Brain pericyte (primary cell): Measurements from ENCODE around the gene ANK3.

Experiments used
- DNase-seq: peaks from one replicate; pipeline ENCODE4 v3.0.0-alpha.2; 2012; ENCODE audit warnings: low read depth, low spot score

Gene ANK3

GRCh38 chr10:60099998-60100747, 289.5 kb downstream of the ANK3 start:
- no peak for DNase-seq

DNA sequence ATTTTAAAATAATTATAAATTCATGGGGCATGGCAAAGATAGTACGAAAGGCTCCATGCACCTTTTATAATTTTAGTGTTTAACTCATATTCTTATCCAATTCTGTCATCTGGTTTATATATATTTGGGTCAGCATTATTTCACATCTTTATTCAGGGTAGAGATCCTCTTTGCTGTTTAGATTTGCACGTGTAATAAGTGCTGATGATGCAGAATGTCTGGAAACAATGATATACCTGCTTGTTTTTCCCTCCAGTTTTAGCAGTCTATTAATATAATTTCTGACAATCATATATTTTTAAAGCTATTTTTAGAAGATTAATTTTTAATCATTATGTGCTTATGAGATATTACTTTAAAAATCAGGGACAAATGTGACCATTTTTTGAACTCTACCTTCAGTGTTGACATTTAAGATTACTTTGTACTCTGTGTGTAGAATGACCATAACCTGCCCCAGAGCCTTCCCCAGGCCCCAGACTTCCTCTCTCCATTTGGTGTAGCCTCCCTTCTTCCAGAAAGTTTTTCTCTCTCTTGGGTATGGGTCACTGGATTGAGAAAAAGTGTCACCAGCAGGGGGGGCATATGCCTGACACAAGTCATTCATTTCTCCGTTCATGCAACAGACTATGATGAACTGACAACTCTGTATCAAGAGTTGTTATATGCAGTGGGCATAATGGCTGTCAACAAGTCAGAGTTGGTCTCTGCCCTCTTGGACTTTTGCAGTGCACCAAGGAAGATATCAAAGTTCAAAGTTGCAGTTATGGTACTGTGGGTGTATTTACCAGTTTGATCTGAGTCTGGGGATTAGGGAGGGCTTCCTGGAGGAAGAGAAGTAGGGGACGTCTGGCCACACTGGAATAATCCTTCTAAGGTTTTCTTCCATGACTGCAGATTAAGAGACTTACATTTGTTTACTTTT, 290.7 kb downstream of the ANK3 start:
- DNase-seq: no peak

- no peak for DNase-seq
These were observed 292.7 kb downstream of the ANK3 start for GRCh38 chr10:60096761-60097513.

- no peak for DNase-seq
These were observed 296.4 kb downstream of the ANK3 start for GRCh38 chr10:60093317-60093716.

- DNase-seq: no peak
These were observed 302.8 kb downstream of the ANK3 start for GRCh38 chr10:60086862-60087261.

- no peak for DNase-seq
These were observed 303.3 kb downstream of the ANK3 start for GRCh38 chr10:60086421-60086820.

- DNase-seq: no peak
These were observed 306.8 kb downstream of the ANK3 start for GRCh38 chr10:60082744-60083344.

GRCh38 chr10:60082341-60082740, 307.3 kb downstream of the ANK3 start:
- no peak for DNase-seq

GRCh38 chr10:60073781-60074656, 315.7 kb downstream of the ANK3 start:
- DNase-seq: no peak

DNA sequence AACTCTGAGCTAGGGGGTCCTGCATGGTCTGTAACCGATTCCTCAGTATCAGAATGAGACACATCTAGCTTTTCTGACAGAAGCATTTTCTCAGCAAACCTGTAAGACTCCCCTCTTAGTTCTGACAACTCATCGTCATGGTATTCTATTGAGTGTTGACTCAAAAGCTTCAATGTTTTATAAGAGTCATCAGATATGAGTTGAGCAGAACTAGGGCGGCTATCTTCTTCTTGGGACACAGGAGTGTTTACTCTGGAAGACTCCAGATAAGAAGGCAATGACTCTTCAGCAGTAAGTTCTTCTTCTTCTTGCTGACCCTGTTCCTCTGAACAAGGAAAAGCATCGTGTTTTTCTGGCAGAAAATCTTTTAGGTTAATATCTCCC, 316.3 kb downstream of the ANK3 start:
- no peak for DNase-seq

GRCh38 chr10:60069311-60069710, 320.4 kb downstream of the ANK3 start:
- no peak for DNase-seq

DNA sequence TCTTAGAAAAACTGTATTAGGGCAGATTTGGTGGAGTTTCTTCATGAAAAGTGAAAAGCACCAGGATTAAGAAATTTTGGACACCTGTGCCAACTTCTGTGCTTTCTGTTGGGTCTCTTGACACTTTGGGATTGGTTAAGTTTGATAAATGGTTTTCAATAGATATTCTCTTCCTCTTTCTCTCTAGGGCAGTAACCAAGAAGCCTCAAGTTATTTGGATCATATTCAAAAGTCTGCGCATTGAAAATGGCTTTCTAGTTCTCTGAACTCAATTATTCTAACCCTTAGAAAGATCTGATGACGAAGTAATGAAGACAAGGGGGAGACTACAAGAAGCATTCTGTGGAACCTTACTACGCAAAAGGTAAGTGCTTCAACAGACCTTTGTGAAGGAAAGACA, 339.3 kb downstream of the ANK3 start:
- DNase-seq: no peak

- DNase-seq: no peak
These were observed 341.6 kb downstream of the ANK3 start for GRCh38 chr10:60048091-60048501.

- DNase-seq: no peak
These were observed 344.1 kb downstream of the ANK3 start for GRCh38 chr10:60045571-60045970.

DNA sequence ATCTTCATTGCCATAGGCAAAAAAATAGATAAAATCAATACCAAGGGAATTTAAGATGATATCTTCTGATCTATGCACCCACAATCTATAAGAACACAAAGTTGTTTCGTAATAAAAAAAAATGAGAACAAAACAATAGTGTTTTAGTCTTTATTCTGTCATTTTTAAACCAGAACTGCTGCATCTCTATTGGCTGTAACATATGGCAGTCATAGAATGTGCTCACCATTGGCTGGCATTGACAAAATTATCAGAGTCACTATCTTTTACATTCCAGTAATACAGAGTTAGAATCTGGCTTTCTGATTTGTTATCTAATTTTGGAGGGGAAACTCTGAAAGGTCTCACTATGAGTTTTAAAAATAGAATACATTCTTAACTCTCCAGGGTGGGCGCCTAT, 344.7 kb downstream of the ANK3 start:
- DNase-seq: no peak

- no peak for DNase-seq
These were observed 345.4 kb downstream of the ANK3 start for GRCh38 chr10:60044242-60044641.

GRCh38 chr10:60043561-60044241, 346.0 kb downstream of the ANK3 start:
- no peak for DNase-seq

- DNase-seq: no peak
These were observed 346.8 kb downstream of the ANK3 start for GRCh38 chr10:60042914-60043313.

- no peak for DNase-seq
These were observed 347.4 kb downstream of the ANK3 start for GRCh38 chr10:60042262-60042661.

DNA sequence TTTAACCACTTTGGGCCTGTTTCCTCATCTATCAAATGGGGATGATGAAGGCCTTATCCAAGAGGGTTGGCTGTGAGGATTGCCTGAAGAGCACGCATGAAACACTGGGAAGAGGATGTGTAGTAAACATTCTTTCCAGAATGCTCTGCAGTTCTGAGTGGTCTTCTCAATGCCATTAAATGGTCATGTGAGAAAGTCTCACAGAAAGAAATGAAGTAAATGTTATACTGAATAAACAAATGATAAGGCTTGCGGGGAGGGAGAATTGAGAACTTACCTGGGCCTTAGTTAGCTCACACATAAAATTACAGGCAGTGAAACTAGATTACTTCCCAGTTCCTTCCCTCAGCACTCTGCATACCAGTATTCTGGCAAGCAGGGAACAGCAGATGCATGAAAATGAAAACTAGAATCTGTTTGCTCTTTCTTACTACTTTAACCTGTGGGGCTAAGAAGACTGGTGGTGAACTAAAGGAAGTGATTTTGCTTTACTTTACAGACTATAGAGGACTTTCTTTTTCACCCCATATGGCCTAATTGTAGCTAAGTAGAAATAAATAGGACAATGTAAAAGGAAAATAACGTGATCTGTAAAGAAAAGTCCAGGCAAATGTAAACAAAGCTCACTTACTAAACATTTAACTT, 348.1 kb downstream of the ANK3 start:
- no peak for DNase-seq
